Left cardiac atrium (tissue), 4 donors: ENCODE results near the gene EHMT1. TPM values are rescaled to one million over a fixed set of nuclear protein-coding genes. Genes with fewer than 3 reads are reported as not detected.
"Not testable (repeated sequence)": the region's sequence is repeated elsewhere in the genome, so short reads cannot be mapped to it uniquely, and the experiment has no call there.

ENCODE experiments used
- ATAC-seq, 2 donors: fragments of 200-7000 bp; cut with Tn5 transposase; one replicate each; pipeline ENCODE4 v1.9.1; 2020; ENCODE audit warnings: mild to moderate bottlenecking in 2 of 2, moderate library complexity in 2 of 2
- DNase-seq: peaks from one replicate; pipeline ENCODE4 v3.0.0-alpha.2; 2020
- intact Hi-C, 2 donors: fragments of 100-400 bp; cut with DNase I; formaldehyde crosslinking; loops; one replicate each; pipeline versions ENCODE4 v1.14.1 to v1.15.1; 2022 to 2023
- microRNA-seq, 2 donors: library from miRNA; unstranded; fragments of <30 nt; microRNA quantifications; one replicate each; pipeline ENCODE4 v1.2.0, GENCODE V29; 2020
- total RNA-seq, 2 donors: library from RNA; stranded (reverse); fragmentation: NEBNext Ultra II Directional; extraction: Animal tissue kit (Norgen Biotek cat#: 25700); gene quantifications; one replicate each; pipeline ENCODE4 v1.2.1, GENCODE V29; 2021
- donor health status: DM: no; HTN: yes; CAD: no.
- donor health status: DM: no; HTN: yes; CAD: no; lungs with severe emphysema.
- donor health status: DM: yes; HTN: yes; CAD: no.
- donor health status: Dilated cardiomyopathy.

The EHMT1 gene
- total RNA-seq, 2 donors from 2014 or later, result 31.9 to 38.1 TPM

- ATAC-seq (no peak), DNase-seq (no peak)
- intact Hi-C loops, result no loop called here
Observed at GRCh38 chr9:137880160-137880975, 261.6 kb downstream of the EHMT1 start.

- ATAC-seq (no peak), DNase-seq (no peak)
- intact Hi-C loops, result no loop called here
Observed at GRCh38 chr9:137880976-137881530, 262.2 kb downstream of the EHMT1 start.

GRCh38 chr9:137881591-137882505 is 263.0 kb downstream of the EHMT1 start:
- intact Hi-C loops, result no loop called here
- no peak for ATAC-seq
- DNase-seq, result no peak

GRCh38 chr9:137882506-137882821 is 263.7 kb downstream of the EHMT1 start:
- ATAC-seq (no peak), DNase-seq (no peak)
- intact Hi-C loops, result no loop called here

GRCh38 chr9:137883977-137884376 is 265.2 kb downstream of the EHMT1 start:
- DNase-seq, intact Hi-C loops, ATAC-seq: not testable (repeated sequence)

GRCh38 chr9:137884547-137884946 is 265.7 kb downstream of the EHMT1 start:
- intact Hi-C loops, DNase-seq: not testable (repeated sequence)
- ATAC-seq, result peak in 1 of 2 donors; percentile 31

- DNase-seq, ATAC-seq, intact Hi-C loops: not testable (repeated sequence)
Observed at GRCh38 chr9:137885121-137885520, 266.3 kb downstream of the EHMT1 start.

Small RNA genes lying within 50 kb of the gene (microRNA-seq; reads per million reads assigned to microRNA genes)
- gene MIR602, result 0 reads per million in 2 donors

Other genes with a start within 250 kb of the EHMT1 start
- 10 to 100 TPM in 1 of 2 donors, 1 to 10 TPM in 1; 8.0 to 11.7 TPM for gene EXD3, start 195.8 kb upstream of the EHMT1 start, total RNA-seq
- gene NOXA1, start 195.6 kb upstream of the EHMT1 start, total RNA-seq, result 1 to 10 TPM; 2.5 to 5.3 TPM
- gene ENTPD8, start 177.6 kb upstream of the EHMT1 start, total RNA-seq, result not detected
- gene NSMF, start 159.7 kb upstream of the EHMT1 start, total RNA-seq, result 10 to 100 TPM; 20.5 to 25.1 TPM
- 1 to 10 TPM; 5.8 to 6.1 TPM for gene PNPLA7, start 68.6 kb upstream of the EHMT1 start, total RNA-seq
- 100 to 1,000 TPM; 171 to 182 TPM for gene MRPL41, start 67.1 kb upstream of the EHMT1 start, total RNA-seq
- 10 to 100 TPM; 18.4 to 21.4 TPM for gene DPH7, start 40.1 kb upstream of the EHMT1 start, total RNA-seq
- 10 to 100 TPM in 1 of 2 donors, 1 to 10 TPM in 1; 9.4 to 12.2 TPM for gene ZMYND19, start 28.5 kb upstream of the EHMT1 start, total RNA-seq
- gene ARRDC1, start 13.3 kb upstream of the EHMT1 start, total RNA-seq, result 10 to 100 TPM; 17.3 to 20.0 TPM